Measurements from ENCODE around the gene PPIF. TPM values are rescaled to one million over a fixed set of nuclear protein-coding genes. Genes with fewer than 3 reads are reported as not detected.
A peak's percentile ranks its signal among the peaks of the same experiment; 100 is the strongest.

PPIF gene
- total and polyA plus RNA-seq, 2 of the 13 experiments (the other 11 are each of a cell fraction or from before 2014, with no cell fraction given): 147 to 157 TPM

DNA sequence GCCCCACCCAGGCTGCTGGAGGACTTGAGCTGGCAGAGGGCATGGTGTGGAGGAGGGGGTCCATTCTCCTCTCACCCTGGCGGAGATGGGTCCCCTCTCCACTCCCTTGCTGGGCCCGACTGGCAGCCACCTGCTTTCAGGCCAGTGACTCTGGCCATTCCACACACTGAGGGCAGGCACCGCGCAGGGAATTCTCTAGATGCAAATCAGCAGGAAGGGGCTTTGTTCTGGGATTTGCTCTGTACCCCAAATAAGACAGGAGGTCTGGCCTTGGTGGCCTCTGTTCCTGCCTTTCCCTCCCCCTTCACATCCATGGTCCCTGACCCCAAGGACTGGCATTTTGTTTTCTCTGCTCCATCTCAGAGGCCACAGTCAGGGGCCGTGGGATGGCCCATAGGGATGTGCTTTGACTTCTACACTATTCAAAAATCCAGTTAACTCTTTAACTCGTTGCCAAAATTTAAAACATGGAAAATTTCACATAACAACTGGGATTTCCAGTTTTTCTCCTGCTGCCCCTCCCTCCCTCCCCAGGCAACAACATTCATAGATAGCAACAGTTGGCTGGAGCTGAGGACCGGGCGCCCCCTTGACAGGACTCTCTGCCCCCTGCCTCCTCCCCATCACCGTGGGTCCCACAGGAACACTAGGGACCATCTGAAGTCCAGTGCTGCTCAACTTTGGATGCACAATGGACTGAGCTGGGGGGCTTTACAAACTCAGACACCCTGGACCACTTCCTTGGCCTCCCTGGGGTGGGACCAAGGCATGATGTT is 33.9 kb downstream of the PPIF start (continued):
- TF ChIP-seq, protein P1, sequence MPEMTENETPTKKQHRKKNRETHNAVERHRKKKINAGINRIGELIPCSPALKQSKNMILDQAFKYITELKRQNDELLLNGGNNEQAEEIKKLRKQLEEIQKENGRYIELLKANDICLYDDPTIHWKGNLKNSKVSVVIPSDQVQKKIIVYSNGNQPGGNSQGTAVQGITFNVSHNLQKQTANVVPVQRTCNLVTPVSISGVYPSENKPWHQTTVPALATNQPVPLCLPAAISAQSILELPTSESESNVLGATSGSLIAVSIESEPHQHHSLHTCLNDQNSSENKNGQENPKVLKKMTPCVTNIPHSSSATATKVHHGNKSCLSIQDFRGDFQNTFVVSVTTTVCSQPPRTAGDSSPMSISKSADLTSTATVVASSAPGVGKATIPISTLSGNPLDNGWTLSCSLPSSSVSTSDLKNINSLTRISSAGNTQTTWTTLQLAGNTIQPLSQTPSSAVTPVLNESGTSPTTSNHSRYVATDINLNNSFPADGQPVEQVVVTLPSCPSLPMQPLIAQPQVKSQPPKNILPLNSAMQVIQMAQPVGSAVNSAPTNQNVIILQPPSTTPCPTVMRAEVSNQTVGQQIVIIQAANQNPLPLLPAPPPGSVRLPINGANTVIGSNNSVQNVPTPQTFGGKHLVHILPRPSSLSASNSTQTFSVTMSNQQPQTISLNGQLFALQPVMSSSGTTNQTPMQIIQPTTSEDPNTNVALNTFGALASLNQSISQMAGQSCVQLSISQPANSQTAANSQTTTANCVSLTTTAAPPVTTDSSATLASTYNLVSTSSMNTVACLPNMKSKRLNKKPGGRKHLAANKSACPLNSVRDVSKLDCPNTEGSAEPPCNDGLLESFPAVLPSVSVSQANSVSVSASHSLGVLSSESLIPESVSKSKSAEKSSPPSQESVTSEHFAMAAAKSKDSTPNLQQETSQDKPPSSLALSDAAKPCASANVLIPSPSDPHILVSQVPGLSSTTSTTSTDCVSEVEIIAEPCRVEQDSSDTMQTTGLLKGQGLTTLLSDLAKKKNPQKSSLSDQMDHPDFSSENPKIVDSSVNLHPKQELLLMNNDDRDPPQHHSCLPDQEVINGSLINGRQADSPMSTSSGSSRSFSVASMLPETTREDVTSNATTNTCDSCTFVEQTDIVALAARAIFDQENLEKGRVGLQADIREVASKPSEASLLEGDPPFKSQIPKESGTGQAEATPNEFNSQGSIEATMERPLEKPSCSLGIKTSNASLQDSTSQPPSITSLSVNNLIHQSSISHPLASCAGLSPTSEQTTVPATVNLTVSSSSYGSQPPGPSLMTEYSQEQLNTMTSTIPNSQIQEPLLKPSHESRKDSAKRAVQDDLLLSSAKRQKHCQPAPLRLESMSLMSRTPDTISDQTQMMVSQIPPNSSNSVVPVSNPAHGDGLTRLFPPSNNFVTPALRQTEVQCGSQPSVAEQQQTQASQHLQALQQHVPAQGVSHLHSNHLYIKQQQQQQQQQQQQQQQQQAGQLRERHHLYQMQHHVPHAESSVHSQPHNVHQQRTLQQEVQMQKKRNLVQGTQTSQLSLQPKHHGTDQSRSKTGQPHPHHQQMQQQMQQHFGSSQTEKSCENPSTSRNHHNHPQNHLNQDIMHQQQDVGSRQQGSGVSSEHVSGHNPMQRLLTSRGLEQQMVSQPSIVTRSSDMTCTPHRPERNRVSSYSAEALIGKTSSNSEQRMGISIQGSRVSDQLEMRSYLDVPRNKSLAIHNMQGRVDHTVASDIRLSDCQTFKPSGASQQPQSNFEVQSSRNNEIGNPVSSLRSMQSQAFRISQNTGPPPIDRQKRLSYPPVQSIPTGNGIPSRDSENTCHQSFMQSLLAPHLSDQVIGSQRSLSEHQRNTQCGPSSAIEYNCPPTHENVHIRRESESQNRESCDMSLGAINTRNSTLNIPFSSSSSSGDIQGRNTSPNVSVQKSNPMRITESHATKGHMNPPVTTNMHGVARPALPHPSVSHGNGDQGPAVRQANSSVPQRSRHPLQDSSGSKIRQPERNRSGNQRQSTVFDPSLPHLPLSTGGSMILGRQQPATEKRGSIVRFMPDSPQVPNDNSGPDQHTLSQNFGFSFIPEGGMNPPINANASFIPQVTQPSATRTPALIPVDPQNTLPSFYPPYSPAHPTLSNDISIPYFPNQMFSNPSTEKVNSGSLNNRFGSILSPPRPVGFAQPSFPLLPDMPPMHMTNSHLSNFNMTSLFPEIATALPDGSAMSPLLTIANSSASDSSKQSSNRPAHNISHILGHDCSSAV (CRISPR knock-in tag; IDR thresholded peaks at IDR 0.05; ENCODE audit: borderline replicate concordance): no peak
- TF ChIP-seq ZNF879 (CRISPR knock-in tag; IDR thresholded peaks at IDR 0.05): peak; percentile 11; the same call in 1 of the 2 replicates
- 0 out of 2 replicates have a peak, but pooled peaks have one; percentile 5 for TF ChIP-seq DZIP1 (CRISPR knock-in tag; IDR thresholded peaks at IDR 0.05)
- TF ChIP-seq TRIM24 (CRISPR knock-in tag; IDR thresholded peaks at IDR 0.05): no peak
- no peak for TF ChIP-seq ZMYM4 (CRISPR knock-in tag; IDR thresholded peaks at IDR 0.05)
- no peak for TF ChIP-seq TFAP4 (IDR thresholded peaks at IDR 0.05; ENCODE audit: borderline replicate concordance, low read depth)
- TF ChIP-seq ZNF570 (CRISPR knock-in tag; IDR thresholded peaks at IDR 0.05; ENCODE audit: borderline replicate concordance): no peak
- no peak for TF ChIP-seq ZFP36L2 (CRISPR knock-in tag; IDR thresholded peaks at IDR 0.05)
- no peak for TF ChIP-seq SNAPC2 (CRISPR knock-in tag; IDR thresholded peaks at IDR 0.05)
- no peak for TF ChIP-seq HNRNPL (IDR thresholded peaks at IDR 0.05; ENCODE audit: low read depth, low read length)
- peak; percentile 9; the same call in 1 of the 2 replicates for TF ChIP-seq SOX5 (CRISPR knock-in tag; IDR thresholded peaks at IDR 0.05; ENCODE audit: borderline replicate concordance)
- TF ChIP-seq, protein P2, sequence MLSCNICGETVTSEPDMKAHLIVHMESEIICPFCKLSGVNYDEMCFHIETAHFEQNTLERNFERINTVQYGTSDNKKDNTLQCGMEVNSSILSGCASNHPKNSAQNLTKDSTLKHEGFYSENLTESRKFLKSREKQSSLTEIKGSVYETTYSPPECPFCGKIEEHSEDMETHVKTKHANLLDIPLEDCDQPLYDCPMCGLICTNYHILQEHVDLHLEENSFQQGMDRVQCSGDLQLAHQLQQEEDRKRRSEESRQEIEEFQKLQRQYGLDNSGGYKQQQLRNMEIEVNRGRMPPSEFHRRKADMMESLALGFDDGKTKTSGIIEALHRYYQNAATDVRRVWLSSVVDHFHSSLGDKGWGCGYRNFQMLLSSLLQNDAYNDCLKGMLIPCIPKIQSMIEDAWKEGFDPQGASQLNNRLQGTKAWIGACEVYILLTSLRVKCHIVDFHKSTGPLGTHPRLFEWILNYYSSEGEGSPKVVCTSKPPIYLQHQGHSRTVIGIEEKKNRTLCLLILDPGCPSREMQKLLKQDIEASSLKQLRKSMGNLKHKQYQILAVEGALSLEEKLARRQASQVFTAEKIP (CRISPR knock-in tag; IDR thresholded peaks at IDR 0.05; ENCODE audit: borderline replicate concordance): no peak
- TF ChIP-seq MED1 (CRISPR knock-in tag; IDR thresholded peaks at IDR 0.05): peak; percentile 33
- no peak for TF ChIP-seq ZNF501 (CRISPR knock-in tag; IDR thresholded peaks at IDR 0.05)

Measured in HepG2 (cell line).